T-helper 2 cell treated with Interferon-gamma antibody and Interleukin-4, amounts not matched to agents 5 μg/mL and 100 μg/mL, for 36 hours (primary cell): ENCODE measurements around the gene ATP7B.
"Not testable (repeated sequence)": the region's sequence is repeated elsewhere in the genome, so short reads cannot be mapped to it uniquely, and the experiment has no call there.

Source experiments
- DNase-seq: peaks from one replicate; pipeline ENCODE4 v3.0.0; 2021; ENCODE audit warnings: low spot score
- H3K27ac Mint-ChIP-seq: one replicate; pipeline ENCODE4 v1.8.0; 2021; ENCODE audit warnings: mild to moderate bottlenecking, mixed read lengths
- H3K27me3 Mint-ChIP-seq: one replicate; pipeline ENCODE4 v1.8.0; 2021; ENCODE audit warnings: low read depth, mixed read lengths
- H3K36me3 Mint-ChIP-seq: one replicate; pipeline ENCODE4 v1.8.0; 2021; ENCODE audit warnings: low read depth, mixed read lengths
- H3K4me1 Mint-ChIP-seq: one replicate; pipeline ENCODE4 v1.8.0; 2021; ENCODE audit warnings: low read depth, mixed read lengths
- H3K4me3 Mint-ChIP-seq: one replicate; pipeline ENCODE4 v1.8.0; 2022; ENCODE audit warnings: mild to moderate bottlenecking, moderate library complexity, mixed read lengths
- H3K9me3 Mint-ChIP-seq: one replicate; pipeline ENCODE4 v1.8.0; 2021; ENCODE audit warnings: mixed read lengths

ATP7B gene

DNA sequence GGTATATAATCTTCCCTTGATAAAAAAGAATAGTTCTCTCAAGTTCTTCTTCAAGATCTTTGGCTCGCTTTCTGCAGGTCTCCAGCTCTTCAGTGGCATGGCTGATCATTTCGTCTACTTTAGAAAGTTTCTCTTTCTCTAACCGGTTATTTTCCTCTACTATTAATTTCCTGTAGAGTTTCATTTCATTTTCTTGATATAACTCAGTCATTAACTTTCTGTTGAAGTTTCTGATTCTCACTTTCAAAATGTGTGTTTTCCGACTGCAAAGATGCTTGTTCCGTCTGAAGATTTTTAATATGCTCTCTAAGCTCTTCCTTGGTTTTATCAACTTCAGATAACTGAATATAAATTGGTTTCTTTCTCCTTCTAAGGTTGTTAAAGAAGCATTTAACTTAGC is 102.0 kb downstream of the ATP7B start:
- peak overlapping the region; percentile 70 for H3K27ac Mint-ChIP-seq
- H3K36me3 Mint-ChIP-seq, DNase-seq, H3K27me3 Mint-ChIP-seq, H3K9me3 Mint-ChIP-seq: not testable (repeated sequence)
- H3K4me1 Mint-ChIP-seq: peaks cover 41% of the 10 kb centered on the region
- peak overlapping the region; percentile 44 for H3K4me3 Mint-ChIP-seq

- no peak for DNase-seq
- peaks cover 36% of the 10 kb centered on the region for H3K4me1 Mint-ChIP-seq
- no peaks in the 10 kb centered on the region for H3K9me3 Mint-ChIP-seq
- H3K4me3 Mint-ChIP-seq: no peak overlapping the region
- H3K27me3 Mint-ChIP-seq: no peaks in the 10 kb centered on the region
- H3K27ac Mint-ChIP-seq: no peak overlapping the region
- no peaks in the 10 kb centered on the region for H3K36me3 Mint-ChIP-seq
These were observed 104.1 kb downstream of the ATP7B start for GRCh38 chr13:51907040-51907732.

DNA sequence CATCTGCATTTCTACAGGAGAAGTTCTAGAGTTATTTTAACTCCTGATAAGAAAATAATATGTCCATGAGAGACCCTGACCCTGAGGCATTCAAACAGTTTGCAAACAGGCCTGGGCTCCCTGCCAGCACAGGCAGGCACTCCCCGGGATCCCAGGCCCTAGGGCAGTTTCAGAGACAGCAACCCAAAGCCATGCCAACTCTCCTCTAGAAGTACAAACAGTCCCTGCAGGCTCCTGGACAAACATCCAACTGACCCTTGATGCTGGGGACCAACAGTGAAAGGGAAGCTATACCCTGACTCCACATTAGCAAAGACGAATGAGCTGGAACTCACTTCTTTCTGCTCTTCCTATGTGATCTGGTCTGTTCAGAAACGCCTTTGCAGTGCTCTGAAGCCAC is 104.7 kb downstream of the ATP7B start:
- no peaks in the 10 kb centered on the region for H3K36me3 Mint-ChIP-seq

DNA sequence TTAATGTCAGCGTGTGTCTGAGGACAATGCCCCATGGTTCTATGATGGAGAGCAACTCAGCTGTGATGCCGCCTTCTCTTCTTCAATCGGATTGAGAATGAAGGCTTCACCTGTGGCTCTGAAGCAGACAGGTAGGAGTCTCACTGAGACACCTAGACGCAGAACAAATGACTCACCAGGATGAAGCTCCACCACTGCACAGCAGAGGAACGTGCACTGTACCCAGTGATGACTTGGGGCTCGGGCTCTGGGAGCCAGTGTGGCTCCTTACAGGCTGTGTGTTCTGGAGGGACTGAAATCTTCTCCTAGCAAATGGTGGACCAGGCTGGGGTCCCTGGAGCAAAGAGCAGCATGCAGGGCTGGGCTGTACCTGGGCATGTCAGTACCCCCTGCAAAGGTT is 105.5 kb downstream of the ATP7B start:
- DNase-seq: no peak
- H3K9me3 Mint-ChIP-seq: no peaks in the 10 kb centered on the region
- no peaks in the 10 kb centered on the region for H3K36me3 Mint-ChIP-seq
- H3K4me3 Mint-ChIP-seq: no peak overlapping the region
- H3K4me1 Mint-ChIP-seq: peaks cover 28% of the 10 kb centered on the region
- H3K27me3 Mint-ChIP-seq: peaks cover 6% of the 10 kb centered on the region
- no peak overlapping the region for H3K27ac Mint-ChIP-seq

More for the DNA sequence above, 104.7 kb downstream of the ATP7B start:
- H3K27ac Mint-ChIP-seq: no peak overlapping the region
- no peaks in the 10 kb centered on the region for H3K9me3 Mint-ChIP-seq
- no peak for DNase-seq
- no peak overlapping the region for H3K4me3 Mint-ChIP-seq
- H3K27me3 Mint-ChIP-seq: peaks cover 2% of the 10 kb centered on the region
- peaks cover 32% of the 10 kb centered on the region for H3K4me1 Mint-ChIP-seq

GRCh38 chr13:51902776-51903175 is 108.5 kb downstream of the ATP7B start:
- H3K9me3 Mint-ChIP-seq: no peaks in the 10 kb centered on the region
- no peaks in the 10 kb centered on the region for H3K36me3 Mint-ChIP-seq
- H3K4me3 Mint-ChIP-seq: no peak overlapping the region
- DNase-seq: no peak
- peaks cover 15% of the 10 kb centered on the region for H3K4me1 Mint-ChIP-seq
- no peak overlapping the region for H3K27ac Mint-ChIP-seq
- H3K27me3 Mint-ChIP-seq: peaks cover 14% of the 10 kb centered on the region

- Mint-ChIP-seq H3K4me3 (no peak overlapping the region), H3K9me3 (no peaks in the 10 kb centered on the region), H3K27me3 (peaks cover 14% of the 10 kb centered on the region), H3K4me1 (peaks cover 7% of the 10 kb centered on the region), H3K36me3 (no peaks in the 10 kb centered on the region), H3K27ac (no peak overlapping the region)
- DNase-seq: no peak
These were observed 110.8 kb downstream of the ATP7B start for GRCh38 chr13:51900471-51900870.

GRCh38 chr13:51895906-51896888 is 115.1 kb downstream of the ATP7B start:
- Mint-ChIP-seq H3K9me3 (no peaks in the 10 kb centered on the region), H3K4me3 (no peak overlapping the region), H3K27ac (no peak overlapping the region), H3K4me1 (peaks cover 2% of the 10 kb centered on the region), H3K27me3 (peaks cover 13% of the 10 kb centered on the region), H3K36me3 (no peaks in the 10 kb centered on the region)
- DNase-seq: peak; percentile 30

DNA sequence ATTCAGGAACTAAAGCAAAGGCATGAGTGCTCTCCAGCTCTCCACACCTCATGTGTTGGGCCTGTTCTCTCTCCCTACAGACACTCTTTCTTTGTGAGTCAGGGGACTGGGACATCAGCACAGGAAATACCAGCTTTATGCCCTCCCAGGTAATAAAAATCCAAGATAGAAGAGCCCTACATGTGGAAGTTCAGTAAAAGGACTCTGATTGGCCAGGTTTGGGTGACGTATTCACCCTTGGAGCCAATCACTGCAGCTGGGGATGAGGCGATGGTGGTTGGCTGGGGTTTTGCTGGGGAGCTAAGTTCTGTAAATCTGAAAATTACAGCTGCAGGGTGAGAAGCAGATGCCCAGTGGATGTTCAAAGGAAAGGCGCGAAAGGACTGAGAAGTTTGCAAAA is 117.0 kb downstream of the ATP7B start:
- Mint-ChIP-seq H3K27ac (no peak overlapping the region), H3K4me3 (no peak overlapping the region), H3K4me1 (peaks cover 2% of the 10 kb centered on the region), H3K9me3 (no peaks in the 10 kb centered on the region), H3K36me3 (no peaks in the 10 kb centered on the region), H3K27me3 (peaks cover 10% of the 10 kb centered on the region)
- DNase-seq: no peak

DNA sequence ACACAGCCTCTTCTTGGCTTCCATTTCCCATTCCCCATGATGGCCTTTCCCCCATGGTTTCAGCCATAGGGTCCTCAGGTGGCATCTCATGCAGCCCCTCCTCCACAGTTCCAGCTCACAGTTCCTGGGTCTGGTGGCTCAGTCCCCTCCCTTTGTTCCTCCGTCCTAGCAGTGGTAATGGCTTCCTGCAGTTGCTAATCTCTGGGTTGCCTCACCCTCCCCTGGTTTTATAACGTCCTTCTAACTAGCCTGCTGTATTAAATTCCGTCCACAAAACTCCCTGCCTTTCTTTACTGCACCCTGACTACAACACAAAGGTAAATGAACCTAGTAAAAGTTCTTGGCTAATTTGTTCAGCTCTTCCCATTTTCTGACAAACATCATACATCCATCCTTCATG is 118.6 kb downstream of the ATP7B start:
- H3K9me3 Mint-ChIP-seq: no peaks in the 10 kb centered on the region

DNA sequence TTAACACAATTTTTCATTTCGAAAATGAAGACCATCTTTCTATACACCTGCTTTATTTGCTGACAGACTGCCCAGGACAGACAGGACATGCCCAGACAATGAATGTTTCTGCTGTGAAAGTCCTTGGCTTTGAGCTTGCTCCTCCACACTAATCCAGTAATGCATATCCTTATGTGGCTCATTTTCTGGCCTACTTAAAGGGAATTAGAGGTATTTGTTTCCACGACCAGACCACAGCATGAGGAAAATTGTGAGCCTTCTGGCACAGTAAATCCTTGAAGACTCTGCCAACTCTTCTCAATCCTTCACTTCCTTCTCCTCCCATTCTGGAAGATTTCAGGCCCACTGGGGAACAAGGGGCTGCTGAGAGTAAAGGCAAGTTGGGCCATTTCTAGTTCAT is 123.8 kb downstream of the ATP7B start:
- Mint-ChIP-seq H3K27me3 (peaks cover 21% of the 10 kb centered on the region), H3K27ac (no peak overlapping the region), H3K9me3 (peaks cover 8% of the 10 kb centered on the region), H3K36me3 (no peaks in the 10 kb centered on the region), H3K4me3 (no peak overlapping the region), H3K4me1 (no peaks in the 10 kb centered on the region)
- DNase-seq: no peak

More for the DNA sequence above, 118.6 kb downstream of the ATP7B start:
- H3K36me3 Mint-ChIP-seq: no peaks in the 10 kb centered on the region
- peaks cover 6% of the 10 kb centered on the region for H3K27me3 Mint-ChIP-seq
- H3K4me1 Mint-ChIP-seq: no peaks in the 10 kb centered on the region
- DNase-seq: no peak
- no peak overlapping the region for H3K27ac Mint-ChIP-seq
- H3K4me3 Mint-ChIP-seq: no peak overlapping the region

DNA sequence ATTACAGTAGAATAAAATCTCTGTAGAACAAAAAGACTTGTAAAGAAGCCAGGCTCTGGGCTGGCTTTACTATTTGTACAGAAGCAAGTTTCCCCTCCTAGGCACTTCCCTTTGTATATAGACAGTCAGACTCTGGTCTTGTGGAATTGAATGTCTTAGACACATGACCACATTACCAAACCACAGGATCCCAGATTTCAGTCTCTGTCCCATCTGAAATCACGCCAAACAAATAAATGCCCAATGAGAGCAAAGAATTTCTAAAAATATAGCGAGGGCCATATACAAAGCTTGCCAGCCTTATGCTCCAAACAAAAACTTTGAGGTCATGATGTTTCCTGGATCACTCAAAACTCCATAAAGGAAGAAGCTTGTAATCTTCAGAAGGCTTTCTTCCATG is 125.6 kb downstream of the ATP7B start:
- no peak for DNase-seq
- Mint-ChIP-seq H3K27ac (no peak overlapping the region), H3K4me1 (no peaks in the 10 kb centered on the region), H3K4me3 (no peak overlapping the region), H3K9me3 (peaks cover 8% of the 10 kb centered on the region), H3K27me3 (peaks cover 15% of the 10 kb centered on the region), H3K36me3 (no peaks in the 10 kb centered on the region)

DNA sequence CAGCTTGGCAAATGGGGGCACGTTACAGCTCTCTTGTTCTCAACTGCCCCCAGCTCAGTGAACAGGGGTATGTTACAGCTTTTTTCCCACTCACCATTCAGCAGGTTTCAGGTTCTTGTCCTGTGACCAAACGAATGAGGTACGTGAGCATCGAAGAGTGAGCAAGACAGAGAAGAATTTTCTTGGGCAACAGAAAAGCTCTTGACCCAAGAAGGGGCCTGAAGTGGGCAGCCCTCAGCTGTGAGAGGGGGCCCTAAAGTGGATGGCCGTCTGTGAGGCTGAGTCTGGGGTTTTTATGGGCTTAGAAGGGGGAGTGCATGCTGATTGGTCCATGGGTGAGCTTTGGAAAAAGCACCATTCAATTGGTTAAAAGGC is 128.0 kb downstream of the ATP7B start:
- Mint-ChIP-seq H3K27ac (no peak overlapping the region), H3K4me1 (no peaks in the 10 kb centered on the region), H3K4me3 (no peak overlapping the region), H3K27me3 (peaks cover 15% of the 10 kb centered on the region), H3K36me3 (no peaks in the 10 kb centered on the region), H3K9me3 (peaks cover 8% of the 10 kb centered on the region)
- DNase-seq: no peak
